CMK (cell line): ENCODE data around the gene S1PR2.
"Not testable (repeated sequence)": the region's sequence is repeated elsewhere in the genome, so short reads cannot be mapped to it uniquely, and the experiment has no call there.

Experiments used
- DNase-seq: peaks from one replicate; pipeline ENCODE4 v3.0.0-alpha.2; 2010; ENCODE audit warnings: low read depth

Gene S1PR2

GRCh38 chr19:10224337-10224736, 6.8 kb downstream of the S1PR2 start:
- DNase-seq, result no peak

- DNase-seq, result no peak
Observed at GRCh38 chr19:10223488-10224213, 7.5 kb downstream of the S1PR2 start.

- DNase-seq, result no peak
Observed at GRCh38 chr19:10222201-10222890, 8.8 kb downstream of the S1PR2 start.

- no peak for DNase-seq
Observed at GRCh38 chr19:10220695-10221094, 10.4 kb downstream of the S1PR2 start.

GRCh38 chr19:10219678-10220077, 11.5 kb downstream of the S1PR2 start:
- DNase-seq, result no peak

GRCh38 chr19:10217085-10217484, 14.0 kb downstream of the S1PR2 start:
- DNase-seq, result no peak

GRCh38 chr19:10214784-10215183, 16.3 kb downstream of the S1PR2 start:
- DNase-seq, result no peak

GRCh38 chr19:10211691-10212090, 19.4 kb downstream of the S1PR2 start:
- no peak for DNase-seq

- no peak for DNase-seq
Observed at GRCh38 chr19:10211061-10211460, 20.1 kb downstream of the S1PR2 start.

- DNase-seq, result no peak
Observed at GRCh38 chr19:10209315-10209714, 21.8 kb downstream of the S1PR2 start.

- DNase-seq, result no peak
Observed at GRCh38 chr19:10207026-10207425, 24.1 kb downstream of the S1PR2 start.

GRCh38 chr19:10206226-10206885, 24.8 kb downstream of the S1PR2 start:
- DNase-seq, result no peak

- DNase-seq, result no peak
Observed at GRCh38 chr19:10205636-10206035, 25.5 kb downstream of the S1PR2 start.

- no peak for DNase-seq
Observed at GRCh38 chr19:10203686-10204085, 27.4 kb downstream of the S1PR2 start.

- no peak for DNase-seq
Observed at GRCh38 chr19:10201176-10201575, 30.0 kb downstream of the S1PR2 start.

- DNase-seq, result not testable (repeated sequence)
Observed at GRCh38 chr19:10200101-10200500, 31.0 kb downstream of the S1PR2 start.

- DNase-seq, result not testable (repeated sequence)
Observed at GRCh38 chr19:10198889-10199644, 32.1 kb downstream of the S1PR2 start.

- no peak for DNase-seq
Observed at GRCh38 chr19:10195199-10195519, 36.0 kb downstream of the S1PR2 start.

GRCh38 chr19:10194500-10195198, 36.5 kb downstream of the S1PR2 start, which contains the start of gene DNMT1:
Gene DNMT1 (minus strand): TSS chr19:10194953. CDS start chr19:10194899, 54 bp downstream.
- peak; percentile 95 for DNase-seq

- no peak for DNase-seq
Observed at GRCh38 chr19:10193790-10194499, 37.2 kb downstream of the S1PR2 start.

GRCh38 chr19:10192922-10193321, 38.2 kb downstream of the S1PR2 start:
- DNase-seq, result no peak
